ENCODE results near the gene PVALB.
A peak's percentile ranks its signal among the peaks of the same experiment; 100 is the strongest.

The PVALB gene

DNA sequence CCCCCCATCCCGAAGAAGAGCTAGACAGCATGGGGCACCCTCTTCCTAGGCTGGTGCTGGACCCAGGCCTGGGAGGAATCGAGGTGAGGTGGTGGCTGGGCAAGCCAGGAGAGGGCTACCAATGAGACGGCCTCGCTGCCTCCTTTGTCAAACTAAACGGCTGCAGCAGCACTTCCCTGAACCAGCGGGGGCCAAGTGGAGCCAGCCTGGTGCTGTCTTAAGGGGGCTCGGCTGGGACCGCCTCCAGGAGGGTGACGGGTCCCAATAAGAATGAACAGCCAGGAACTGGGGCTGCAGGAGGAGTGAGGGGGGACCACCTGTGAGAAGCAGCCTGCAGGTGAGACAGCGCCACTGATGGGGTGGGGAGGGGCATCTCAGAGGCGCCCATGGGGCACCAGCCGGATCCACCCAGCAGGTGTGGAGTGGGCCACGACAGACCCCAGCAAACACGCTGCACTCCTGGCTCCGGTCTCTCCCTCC lies 58.0 kb downstream of the PVALB start:
- H3K79me2 ChIP-seq (ENCODE audit: control insufficient read depth, insufficient read depth, low read length, poor library complexity), result no peaks in the 10 kb centered on the region
- H3K4me1 ChIP-seq (ENCODE audit: control insufficient read depth in 1 of 2, insufficient read depth in 2 of 2, low read length in 2 of 2), result no peaks in the 10 kb centered on the region
- H3K4me2 ChIP-seq (ENCODE audit: low read length), result no peak overlapping the region
- H4K12ac ChIP-seq (ENCODE audit: low read depth, low read length), result no peak overlapping the region
- H2AFZ ChIP-seq (ENCODE audit: insufficient read depth, low read length, poor library complexity), result no peak overlapping the region
- H4K91ac ChIP-seq (ENCODE audit: low read depth, low read length), result no peak overlapping the region
- H3K9me3 ChIP-seq (ENCODE audit: insufficient read depth, low read depth, low read length), result peaks cover 2% of the 10 kb centered on the region
- no peak overlapping the region for H3K4ac ChIP-seq (ENCODE audit: low read depth, low read length)
- H3K27me3 ChIP-seq (ENCODE audit: insufficient read depth, low read length), result no peaks in the 10 kb centered on the region
- H4K8ac ChIP-seq (ENCODE audit: low read depth, low read length), result no peak overlapping the region
- DNase-seq, result no peak
- H2AK5ac ChIP-seq (ENCODE audit: low read length), result no peak overlapping the region
- H2BK120ac ChIP-seq (ENCODE audit: insufficient read depth, low read length, poor library complexity), result no peak overlapping the region
- H3K9ac ChIP-seq (ENCODE audit: low read length), result no peak overlapping the region
- no peak overlapping the region for H3K27ac ChIP-seq (ENCODE audit: low read depth, low read length)
- H3K23ac ChIP-seq (ENCODE audit: low read length), result no peak overlapping the region
- peaks cover 11 to 12% of the 10 kb centered on the region in 2 experiments for H3K36me3 ChIP-seq (ENCODE audit: control insufficient read depth in 1 of 2, insufficient read depth in 2 of 2, low read length in 2 of 2)
- WGBS (ENCODE audit: extremely low coverage, insufficient coverage, insufficient read length), result no CpG with 5 or more reads among the region's 15 CpGs
- H2BK5ac ChIP-seq (ENCODE audit: low read depth, low read length, poor library complexity), result no peak overlapping the region
- no peak overlapping the region for H3K4me3 ChIP-seq (ENCODE audit: low read depth, low read length)
- no peak overlapping the region for H3K14ac ChIP-seq (ENCODE audit: low read length)
- no peak overlapping the region for H3K18ac ChIP-seq (ENCODE audit: low read length)
- H3K79me1 ChIP-seq (ENCODE audit: low read length), result no peaks in the 10 kb centered on the region
- H2BK12ac ChIP-seq (ENCODE audit: low read length), result no peak overlapping the region

DNA sequence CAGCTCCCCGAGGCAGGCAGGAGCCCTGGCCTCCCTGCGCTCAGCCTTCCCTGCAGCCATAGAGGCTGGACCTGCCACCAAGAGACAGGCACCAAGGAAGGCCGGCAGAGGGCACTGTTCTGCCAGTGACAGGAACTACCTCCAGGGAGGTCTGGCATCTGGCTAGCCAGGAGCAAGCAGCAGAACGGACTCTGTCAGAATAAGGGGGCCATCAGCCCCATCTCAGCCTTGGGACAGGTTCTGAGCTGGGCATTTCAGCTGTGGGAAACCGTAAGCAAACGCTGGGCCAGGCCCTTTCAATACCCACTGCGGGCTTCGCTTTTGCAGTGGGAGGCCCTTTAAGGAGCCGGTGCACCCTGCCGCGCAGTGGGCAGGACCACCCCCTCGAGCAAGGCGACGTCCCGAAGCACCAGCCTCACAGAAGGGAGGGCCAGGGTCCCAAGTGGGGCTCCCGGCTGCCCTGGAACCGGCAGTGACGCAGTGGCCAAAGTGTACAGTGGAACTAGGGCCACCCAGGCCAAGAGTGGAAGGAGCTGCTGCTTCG lies 59.1 kb downstream of the PVALB start:
- no peak overlapping the region for H3K18ac ChIP-seq (ENCODE audit: low read length)
- no peak overlapping the region for H3K4ac ChIP-seq (ENCODE audit: low read depth, low read length)
- no peak overlapping the region for H2BK120ac ChIP-seq (ENCODE audit: insufficient read depth, low read length, poor library complexity)
- H3K36me3 ChIP-seq (ENCODE audit: control insufficient read depth in 1 of 2, insufficient read depth in 2 of 2, low read length in 2 of 2), result peaks cover 4 to 5% of the 10 kb centered on the region in 2 experiments
- H3K23ac ChIP-seq (ENCODE audit: low read length), result no peak overlapping the region
- no CpG with 5 or more reads among the region's 19 CpGs for WGBS (ENCODE audit: extremely low coverage, insufficient coverage, insufficient read length)
- no peak overlapping the region for H4K12ac ChIP-seq (ENCODE audit: low read depth, low read length)
- no peak overlapping the region for H2BK5ac ChIP-seq (ENCODE audit: low read depth, low read length, poor library complexity)
- H2BK12ac ChIP-seq (ENCODE audit: low read length), result no peak overlapping the region
- H2AFZ ChIP-seq (ENCODE audit: insufficient read depth, low read length, poor library complexity), result no peak overlapping the region
- no peaks in the 10 kb centered on the region for H3K79me2 ChIP-seq (ENCODE audit: control insufficient read depth, insufficient read depth, low read length, poor library complexity)
- H3K9me3 ChIP-seq (ENCODE audit: insufficient read depth, low read depth, low read length), result peaks cover 3% of the 10 kb centered on the region
- no peak overlapping the region for H4K91ac ChIP-seq (ENCODE audit: low read depth, low read length)
- no peaks in the 10 kb centered on the region for H3K79me1 ChIP-seq (ENCODE audit: low read length)
- peak; percentile 75 to 88 for DNase-seq
- H3K4me1 ChIP-seq (ENCODE audit: control insufficient read depth in 1 of 2, insufficient read depth in 2 of 2, low read length in 2 of 2), result no peaks in the 10 kb centered on the region
- H4K8ac ChIP-seq (ENCODE audit: low read depth, low read length), result no peak overlapping the region
- H3K27ac ChIP-seq (ENCODE audit: low read depth, low read length), result no peak overlapping the region
- no peak overlapping the region for H3K4me2 ChIP-seq (ENCODE audit: low read length)
- no peak overlapping the region for H2AK5ac ChIP-seq (ENCODE audit: low read length)
- no peaks in the 10 kb centered on the region for H3K27me3 ChIP-seq (ENCODE audit: insufficient read depth, low read length)
- no peak overlapping the region for H3K9ac ChIP-seq (ENCODE audit: low read length)
- H3K4me3 ChIP-seq (ENCODE audit: low read depth, low read length), result no peak overlapping the region
- no peak overlapping the region for H3K14ac ChIP-seq (ENCODE audit: low read length)

DNA sequence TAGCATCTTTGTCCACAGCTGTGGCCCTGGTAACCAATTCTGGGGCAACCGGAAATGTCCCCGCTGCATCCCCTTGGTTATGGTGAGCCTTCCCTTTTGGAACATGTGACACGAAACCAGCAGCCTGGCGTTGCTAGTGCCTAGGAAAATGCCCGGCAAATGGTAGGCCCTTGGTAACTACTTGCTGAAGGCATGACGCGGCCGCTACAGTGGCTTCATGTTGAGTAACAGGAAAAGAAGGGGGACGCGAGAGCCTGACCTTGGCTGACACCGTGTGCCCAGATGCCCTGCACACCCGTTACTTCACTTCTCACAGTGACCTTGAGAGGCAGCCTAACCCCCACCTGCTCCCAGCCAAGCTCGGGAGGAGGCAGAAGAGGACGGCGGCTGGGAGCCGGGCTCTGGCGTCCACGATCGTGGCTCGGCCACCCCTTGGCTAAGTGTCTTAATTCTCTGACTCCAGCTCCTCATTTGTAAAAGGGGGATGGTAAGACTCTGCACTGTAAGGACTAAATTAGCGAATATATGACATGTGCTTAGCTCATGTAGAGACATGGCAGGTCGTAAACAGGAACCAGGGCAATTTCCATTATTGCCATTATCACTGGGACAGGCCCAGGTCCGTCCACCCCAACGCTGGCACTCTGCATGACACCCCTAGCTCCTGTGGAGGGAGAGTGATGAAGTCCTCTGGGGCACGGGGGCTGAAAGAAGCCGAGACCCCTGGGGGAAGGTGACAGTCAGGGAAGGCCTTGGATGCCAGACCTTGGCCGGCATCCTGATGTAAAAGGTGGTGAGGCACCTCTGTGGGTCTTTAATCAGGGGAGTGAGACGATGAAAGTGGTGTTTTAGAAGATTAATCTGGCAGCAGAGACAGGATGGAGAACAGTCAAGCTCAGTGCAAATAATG lies 59.8 kb downstream of the PVALB start:
- H3K4me2 ChIP-seq (ENCODE audit: low read length), result no peak overlapping the region
- no peak overlapping the region for H3K18ac ChIP-seq (ENCODE audit: low read length)
- H3K4me3 ChIP-seq (ENCODE audit: low read depth, low read length), result no peak overlapping the region
- no peak overlapping the region for H4K12ac ChIP-seq (ENCODE audit: low read depth, low read length)
- H2AK5ac ChIP-seq (ENCODE audit: low read length), result no peak overlapping the region
- H3K27ac ChIP-seq (ENCODE audit: low read depth, low read length), result no peak overlapping the region
- H3K27me3 ChIP-seq (ENCODE audit: insufficient read depth, low read length), result no peaks in the 10 kb centered on the region
- no peak overlapping the region for H3K4ac ChIP-seq (ENCODE audit: low read depth, low read length)
- no peaks in the 10 kb centered on the region for H3K79me1 ChIP-seq (ENCODE audit: low read length)
- no peak overlapping the region for H3K23ac ChIP-seq (ENCODE audit: low read length)
- WGBS (ENCODE audit: extremely low coverage, insufficient coverage, insufficient read length), result no CpG with 5 or more reads among the region's 28 CpGs
- H3K9me3 ChIP-seq (ENCODE audit: insufficient read depth, low read depth, low read length), result peaks cover 1% of the 10 kb centered on the region
- DNase-seq, result no peak
- no peak overlapping the region for H2AFZ ChIP-seq (ENCODE audit: insufficient read depth, low read length, poor library complexity)
- no peaks in the 10 kb centered on the region for H3K79me2 ChIP-seq (ENCODE audit: control insufficient read depth, insufficient read depth, low read length, poor library complexity)
- no peak overlapping the region for H3K9ac ChIP-seq (ENCODE audit: low read length)
- no peak overlapping the region for H3K14ac ChIP-seq (ENCODE audit: low read length)
- H2BK12ac ChIP-seq (ENCODE audit: low read length), result no peak overlapping the region
- H4K91ac ChIP-seq (ENCODE audit: low read depth, low read length), result no peak overlapping the region
- peaks cover 0 to 2% of the 10 kb centered on the region in 2 experiments for H3K36me3 ChIP-seq (ENCODE audit: control insufficient read depth in 1 of 2, insufficient read depth in 2 of 2, low read length in 2 of 2)
- H2BK5ac ChIP-seq (ENCODE audit: low read depth, low read length, poor library complexity), result no peak overlapping the region
- no peaks in the 10 kb centered on the region for H3K4me1 ChIP-seq (ENCODE audit: control insufficient read depth in 1 of 2, insufficient read depth in 2 of 2, low read length in 2 of 2)
- no peak overlapping the region for H2BK120ac ChIP-seq (ENCODE audit: insufficient read depth, low read length, poor library complexity)
- H4K8ac ChIP-seq (ENCODE audit: low read depth, low read length), result no peak overlapping the region

DNA sequence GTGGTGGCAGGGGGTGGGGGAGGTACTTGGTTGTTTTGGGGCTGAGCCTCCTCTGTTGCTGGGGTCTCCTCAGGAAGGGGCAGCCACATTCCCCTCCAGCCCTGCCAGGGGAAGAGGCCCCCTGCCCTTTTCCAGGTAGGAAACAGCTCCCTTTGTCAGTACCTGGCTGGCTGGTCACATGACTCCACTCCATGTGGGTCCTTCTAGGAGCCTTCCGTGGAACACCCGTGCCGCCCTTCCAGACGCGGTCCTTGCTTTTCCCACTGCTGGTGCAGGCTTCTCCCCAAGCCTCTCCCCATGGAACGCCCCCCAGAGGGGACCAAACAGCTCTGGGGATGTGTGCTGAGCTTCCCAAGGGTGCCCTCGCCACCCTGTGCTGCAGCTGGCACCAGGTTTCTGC lies 60.8 kb downstream of the PVALB start:
- Histone ChIP-seq H3K27ac (ENCODE audit: low read depth, low read length) (no peak overlapping the region), H3K18ac (ENCODE audit: low read length) (no peak overlapping the region), H2AK5ac (ENCODE audit: low read length) (no peak overlapping the region), H3K79me2 (ENCODE audit: control insufficient read depth, insufficient read depth, low read length, poor library complexity) (no peaks in the 10 kb centered on the region), H4K8ac (ENCODE audit: low read depth, low read length) (no peak overlapping the region), H2BK120ac (ENCODE audit: insufficient read depth, low read length, poor library complexity) (no peak overlapping the region), H3K14ac (ENCODE audit: low read length) (no peak overlapping the region), H3K9ac (ENCODE audit: low read length) (no peak overlapping the region), H4K12ac (ENCODE audit: low read depth, low read length) (no peak overlapping the region), H3K23ac (ENCODE audit: low read length) (no peak overlapping the region), H2BK5ac (ENCODE audit: low read depth, low read length, poor library complexity) (no peak overlapping the region), H2AFZ (ENCODE audit: insufficient read depth, low read length, poor library complexity) (no peak overlapping the region), H3K4me1 (ENCODE audit: control insufficient read depth in 1 of 2, insufficient read depth in 2 of 2, low read length in 2 of 2) (no peaks in the 10 kb centered on the region), H2BK12ac (ENCODE audit: low read length) (no peak overlapping the region), H3K4me2 (ENCODE audit: low read length) (no peak overlapping the region), H3K79me1 (ENCODE audit: low read length) (no peaks in the 10 kb centered on the region), H3K4me3 (ENCODE audit: low read depth, low read length) (no peak overlapping the region), H3K36me3 (ENCODE audit: control insufficient read depth in 1 of 2, insufficient read depth in 2 of 2, low read length in 2 of 2) (no peaks in the 10 kb centered on the region), H3K4ac (ENCODE audit: low read depth, low read length) (no peak overlapping the region), H3K9me3 (ENCODE audit: insufficient read depth, low read depth, low read length) (peaks cover 1% of the 10 kb centered on the region), H4K91ac (ENCODE audit: low read depth, low read length) (no peak overlapping the region), H3K27me3 (ENCODE audit: insufficient read depth, low read length) (no peaks in the 10 kb centered on the region)
- no peak for DNase-seq
- no CpG with 5 or more reads among the region's 7 CpGs for WGBS (ENCODE audit: extremely low coverage, insufficient coverage, insufficient read length)

All from trophoblast cell (in vitro differentiated cells and primary cell).